C4-2B (cell line): Measurements from ENCODE around the gene SAP30L.

Experiments used
- CTCF ChIP-seq: fragments of 450-650 bp; conservative IDR thresholded peaks from 2 replicates; pipeline ENCODE4 v1.5.1; 2017; ENCODE audit warnings: mild to moderate bottlenecking
- ZFX ChIP-seq: fragments of 450-650 bp; IDR thresholded peaks from 2 replicates; pipeline ENCODE4 v1.6.1; 2017

- TF ChIP-seq CTCF, result no peak
- no peak for TF ChIP-seq ZFX
Observed at GRCh38 chr5:154485096-154485491, 39.3 kb downstream of the SAP30L start.
